GM19351 (cell line): ENCODE measurements around the gene UBE2Q1.
A peak's percentile ranks its signal among the peaks of the same experiment; 100 is the strongest.

ENCODE experiments used
- ATAC-seq: cut with Tn5 transposase; IDR thresholded peaks from one replicate; pipeline ENCODE4 v1.9.1; 2021; ENCODE audit warnings: mild to moderate bottlenecking, moderate library complexity; ENCODE audit not compliant: unreplicated experiment

Gene UBE2Q1

GRCh38 chr1:154577346-154578057, 19.0 kb upstream of the UBE2Q1 start:
- ATAC-seq = no peak

DNA sequence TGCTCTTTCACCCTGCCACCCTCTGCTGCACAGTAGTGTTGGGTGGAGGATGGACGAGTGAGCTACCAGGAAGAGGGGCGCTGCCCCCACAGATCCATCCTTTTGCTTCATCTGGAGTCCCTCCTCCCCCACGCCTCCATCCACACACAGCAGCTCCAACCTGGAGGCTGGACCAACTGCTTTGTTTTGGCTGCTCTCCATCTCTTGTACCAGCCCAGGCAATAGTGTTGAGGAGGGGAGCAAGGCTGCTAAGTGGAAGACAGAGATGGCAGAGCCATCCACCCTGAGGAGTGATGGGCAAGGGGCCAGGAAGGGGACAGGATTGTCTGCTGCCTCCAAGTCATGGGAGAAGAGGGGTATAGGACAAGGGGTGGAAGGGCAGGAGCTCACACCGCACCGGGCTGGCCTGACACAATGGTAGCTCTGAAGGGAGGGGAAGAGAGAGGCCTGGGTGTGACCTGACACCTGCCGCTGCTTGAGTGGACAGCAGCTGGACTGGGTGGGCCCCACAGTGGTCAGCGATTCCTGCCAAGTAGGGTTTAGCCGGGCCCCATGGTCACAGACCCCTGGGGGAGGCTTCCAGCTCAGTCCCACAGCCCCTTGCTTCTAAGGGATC, 17.6 kb upstream of the UBE2Q1 start:
- ATAC-seq = no peak

- ATAC-seq = no peak
Measured at GRCh38 chr1:154575147-154575927, 16.9 kb upstream of the UBE2Q1 start.

- no peak for ATAC-seq
Measured at GRCh38 chr1:154574716-154575115, 16.3 kb upstream of the UBE2Q1 start.

- ATAC-seq = no peak
Measured at GRCh38 chr1:154573168-154573510, 14.7 kb upstream of the UBE2Q1 start.

DNA sequence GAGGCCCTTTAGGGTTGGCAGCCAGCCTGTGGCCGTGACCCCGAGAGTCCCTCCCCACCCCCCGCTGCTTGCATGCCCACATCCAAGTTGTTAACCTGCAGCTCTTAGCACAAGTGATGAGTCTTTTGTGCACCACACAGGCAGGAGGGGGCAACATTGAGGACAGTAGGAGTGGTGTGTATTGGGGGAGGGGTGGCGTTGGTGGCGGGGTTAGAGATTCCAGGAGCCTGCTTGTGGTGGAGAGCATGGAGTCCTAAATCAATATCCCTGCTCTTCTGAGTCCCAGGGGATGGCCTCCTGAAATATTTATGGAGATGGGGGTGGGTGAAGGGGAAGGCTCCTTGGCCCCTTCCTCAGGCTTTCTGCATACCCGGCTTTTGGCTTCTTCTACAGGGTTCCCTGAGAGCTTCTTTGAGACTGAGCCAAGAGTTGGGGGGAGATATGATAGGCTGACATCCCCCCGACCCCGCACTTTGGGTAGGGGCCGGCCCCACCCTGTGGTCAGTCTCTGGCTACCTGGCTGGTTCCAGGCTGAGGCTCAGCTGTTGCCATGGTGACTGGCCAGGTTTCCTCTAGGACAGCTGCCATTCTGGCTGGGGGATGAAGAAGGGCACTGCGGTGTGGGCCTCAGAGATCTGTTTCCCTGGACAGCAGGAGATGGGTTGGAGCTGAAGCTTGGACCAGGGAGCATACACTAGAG, 14.2 kb upstream of the UBE2Q1 start:
- ATAC-seq = no peak

GRCh38 chr1:154571964-154572288, 13.5 kb upstream of the UBE2Q1 start:
- no peak for ATAC-seq

- ATAC-seq = no peak
Measured at GRCh38 chr1:154571244-154571963, 12.9 kb upstream of the UBE2Q1 start.

- ATAC-seq = no peak
Measured at GRCh38 chr1:154568157-154568815, 9.8 kb upstream of the UBE2Q1 start.

- no peak for ATAC-seq
Measured at GRCh38 chr1:154567386-154568156, 9.1 kb upstream of the UBE2Q1 start, which contains the start of gene CHRNB2. Gene CHRNB2, plus strand, starts transcription at chr1:154567778. Its CDS starts 267 bp downstream, at chr1:154568045.

DNA sequence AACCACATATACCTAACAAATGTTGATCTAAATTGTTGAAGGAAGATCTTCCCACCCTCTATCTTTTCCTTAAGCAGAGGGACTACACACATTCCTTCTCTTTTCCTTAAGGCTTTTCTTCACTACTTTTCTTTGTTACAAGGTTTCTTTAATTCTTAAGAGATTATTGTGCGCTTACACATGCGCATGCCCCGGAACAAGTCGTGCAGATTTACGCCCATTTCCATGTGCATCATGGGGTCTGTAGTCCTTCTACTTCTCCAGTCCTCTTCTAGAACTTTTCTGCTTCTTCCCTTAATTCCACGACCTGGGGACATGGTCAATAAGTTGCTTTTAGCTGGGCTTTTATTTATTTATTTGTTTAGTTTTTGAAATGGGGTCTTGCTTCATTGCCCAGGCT, 7.4 kb upstream of the UBE2Q1 start:
- ATAC-seq = no peak

DNA sequence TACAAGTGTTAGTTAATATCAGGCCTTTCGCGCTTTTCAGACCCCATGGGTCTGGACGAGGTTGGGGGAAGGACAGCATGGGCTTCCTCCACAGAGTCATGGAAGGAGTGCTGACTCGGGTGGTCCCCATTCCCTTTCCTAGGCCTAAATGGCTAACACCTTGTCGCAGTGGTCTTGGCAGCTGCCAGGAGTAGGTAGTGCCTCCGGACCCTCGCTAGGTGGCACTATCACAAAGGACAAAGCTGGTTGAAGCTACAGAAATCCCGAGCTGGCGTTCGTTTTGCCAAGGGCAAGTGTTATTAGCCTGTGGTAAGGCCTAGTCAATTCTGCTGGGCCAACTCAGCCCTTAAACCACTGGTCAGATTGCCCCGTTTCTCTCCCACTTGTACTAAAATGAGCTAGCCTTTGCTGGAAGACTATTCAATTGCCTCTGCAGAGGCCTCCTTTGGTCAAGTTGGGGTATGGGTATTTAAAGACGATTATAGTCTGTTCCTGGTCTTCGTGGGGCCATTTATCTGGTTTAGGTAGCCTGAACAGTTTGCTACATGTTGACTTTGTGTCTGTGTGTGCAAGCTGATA, 1.1 kb upstream of the UBE2Q1 start:
- ATAC-seq = no peak

GRCh38 chr1:154558720-154559465, 431 bp upstream of the UBE2Q1 start:
- peak; percentile 85 for ATAC-seq

DNA sequence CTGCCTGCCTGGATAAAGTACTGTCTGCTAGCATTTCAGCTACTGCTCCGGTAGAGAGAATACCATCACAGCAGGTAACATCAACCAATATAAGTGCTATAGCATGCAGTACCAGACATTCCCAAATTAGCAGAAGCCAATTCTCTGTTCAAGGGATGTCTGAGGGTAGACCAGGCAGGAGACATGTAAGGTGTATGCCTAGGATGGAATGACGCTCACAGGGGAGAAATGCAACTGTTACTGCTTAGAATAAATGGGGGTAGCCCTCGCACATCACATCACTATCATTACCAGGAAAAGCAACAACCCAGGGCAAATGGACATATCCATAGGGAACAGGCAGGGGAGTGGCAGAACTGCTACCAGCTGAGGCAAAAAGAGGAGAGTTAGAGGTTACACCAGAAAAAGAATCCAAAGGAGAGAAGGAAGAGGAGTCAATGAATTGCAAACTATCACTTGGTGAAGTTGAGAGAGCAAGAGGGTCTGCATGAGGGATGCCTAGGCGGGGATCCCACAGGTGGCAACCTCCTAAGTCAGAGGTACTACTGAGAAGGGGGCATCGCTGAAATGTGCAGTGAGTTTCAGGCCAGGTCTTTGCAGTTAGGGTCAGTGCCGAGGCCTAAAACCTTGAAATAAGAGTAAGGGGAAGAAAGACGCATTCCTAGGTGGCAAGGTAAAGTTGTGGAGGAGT, 1.1 kb downstream of the UBE2Q1 start:
- no peak for ATAC-seq

GRCh38 chr1:154556422-154556821, 2.0 kb downstream of the UBE2Q1 start:
- ATAC-seq = no peak

DNA sequence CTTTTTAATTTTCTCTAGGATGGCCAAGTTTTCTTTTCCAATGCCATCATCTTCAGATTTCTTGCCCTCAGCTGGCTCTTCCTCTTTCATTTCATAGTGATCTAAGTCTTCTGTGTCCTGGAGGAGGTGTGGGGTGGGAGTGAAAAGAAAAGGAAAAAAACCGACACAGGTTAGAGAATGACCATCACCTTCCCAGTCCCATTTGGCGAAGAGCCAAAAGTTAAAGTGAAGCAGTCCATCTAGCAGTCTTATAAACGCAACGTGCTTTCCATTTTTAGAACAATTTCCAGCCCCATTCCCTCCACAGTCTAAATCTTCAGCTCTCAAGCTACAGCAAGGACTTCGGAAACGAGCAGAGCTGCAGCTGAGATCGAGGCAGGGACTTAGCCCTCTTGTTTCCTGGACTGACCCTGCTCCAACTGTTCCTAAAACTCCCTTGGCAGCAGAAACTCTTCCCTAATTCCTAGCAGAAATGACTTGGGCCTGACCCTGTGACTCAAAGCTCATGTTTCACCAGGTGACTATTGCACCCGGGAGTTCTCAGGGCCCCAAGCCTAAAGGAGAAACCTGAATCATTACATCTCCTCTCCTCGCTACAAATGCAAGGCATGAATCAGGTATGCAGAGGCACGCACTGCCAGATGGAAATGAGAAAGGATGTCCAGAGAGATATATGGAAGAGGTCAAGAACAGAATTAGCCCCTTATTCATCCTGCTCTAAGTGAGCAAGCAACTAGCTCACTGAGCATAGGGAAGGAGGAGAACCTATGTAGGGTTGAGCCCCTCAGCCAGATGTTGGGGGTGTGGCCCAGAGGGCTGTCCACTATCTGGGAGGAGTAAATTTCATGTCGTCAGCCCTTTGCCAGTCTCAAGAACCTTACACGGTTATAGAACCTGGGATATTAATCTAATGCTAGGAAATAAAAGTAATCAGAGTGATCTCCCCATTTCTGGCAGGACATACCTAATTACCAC, 5.1 kb downstream of the UBE2Q1 start:
- no peak for ATAC-seq

GRCh38 chr1:154552036-154552435, 6.4 kb downstream of the UBE2Q1 start:
- no peak for ATAC-seq
